Tibial artery (tissue), 4 donors: ENCODE measurements around the gene LMAN2L.
"Not testable (repeated sequence)": the region's sequence is repeated elsewhere in the genome, so short reads cannot be mapped to it uniquely, and the experiment has no call there.

Source experiments
- DNase-seq, 2 donors: peaks; one replicate each; pipeline ENCODE4 v3.0.0-alpha.2; 2019
- H3K27ac ChIP-seq, 2 donors: fragments of 200-600 bp; sonication (generic) in 1 of 2; 1 replicate in 1 of 2; 2 replicates in 1 of 2; pipeline ENCODE4 v1.5.1; 2018 to 2019; ENCODE audit warnings: mild to moderate bottlenecking in 1 of 2
- H3K27me3 ChIP-seq, 2 donors: fragments of 200-600 bp; sonication (generic) in 1 of 2; one replicate each; pipeline versions ENCODE4 v1.5.1 to v1.6.0; 2016 to 2019
- H3K36me3 ChIP-seq, 3 donors: fragments of 200-600 bp; sonication (generic) in 2 of 3; one replicate each; pipeline ENCODE4 v1.5.1; 2016 to 2019; ENCODE audit warnings: mild to moderate bottlenecking in 2 of 3
- H3K4me1 ChIP-seq, 4 donors: fragments of 200-600 bp; sonication (generic) in 2 of 4; 1 replicate in 3 of 4; 2 replicates in 1 of 4; pipeline ENCODE4 v1.5.1; 2016 to 2019
- H3K4me3 ChIP-seq, 2 donors: fragments of 200-600 bp; sonication (generic) in 1 of 2; 1 replicate in 1 of 2; 2 replicates in 1 of 2; pipeline ENCODE4 v1.5.1; 2018 to 2019; ENCODE audit warnings: mild to moderate bottlenecking in 2 of 2
- H3K9me3 ChIP-seq, 3 donors: fragments of 200-600 bp; sonication (generic) in 1 of 3; one replicate each; pipeline ENCODE4 v1.5.1; 2016 to 2019
- CTCF ChIP-seq, 2 experiments: fragments of 200-600 bp in 1 of 2; fragments of 450-650 bp in 1 of 2; IDR thresholded peaks; one replicate each; pipeline ENCODE4 v1.5.1; 2017 to 2019; ENCODE audit warnings: antibody characterized with exemption in 2 of 2, mild to moderate bottlenecking in 1 of 2, moderate library complexity in 1 of 2
- intact Hi-C: fragments of 100-400 bp; cut with DNase I; formaldehyde crosslinking; loops from one replicate; pipeline ENCODE4 v1.15.0; 2023; ENCODE audit warnings: low total_unique reads

LMAN2L gene

DNA sequence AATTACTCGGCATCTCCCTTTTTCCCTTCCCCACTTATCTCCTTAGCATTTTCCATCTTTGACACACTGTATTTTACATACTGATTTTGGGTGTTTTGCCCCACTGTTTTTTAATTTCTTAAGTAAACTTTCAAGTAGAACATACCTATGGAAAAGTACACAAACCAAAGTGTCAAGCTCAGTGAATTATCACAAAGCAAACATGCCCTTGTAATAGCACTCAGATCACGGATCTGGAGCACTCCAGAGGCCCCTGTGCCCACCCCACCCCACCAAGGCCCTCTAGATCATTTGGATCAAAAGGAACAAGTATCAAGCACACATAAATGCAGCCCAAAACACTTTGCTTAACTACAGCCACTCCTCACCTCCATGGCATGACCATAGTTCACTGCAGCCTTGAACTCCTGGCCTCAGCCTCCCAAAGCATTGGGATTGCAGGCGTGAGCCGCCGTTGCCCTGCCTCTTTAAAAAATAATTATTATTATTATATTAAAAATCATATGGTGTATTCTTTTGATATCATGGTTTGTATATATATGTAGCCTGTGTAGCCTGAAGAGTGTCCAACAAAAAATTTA lies 59.2 kb downstream of the LMAN2L start:
- H3K36me3 ChIP-seq = no peaks in the 10 kb centered on the region
- H3K27me3 ChIP-seq = peaks cover 0 to 5% of the 10 kb centered on the region in 2 donors
- H3K4me1 ChIP-seq = peaks cover 0 to 15% (median 10%) of the 10 kb centered on the region in 4 donors
- intact Hi-C loops = no loop called here
- TF ChIP-seq CTCF (IDR thresholded peaks at IDR 0.05) = no peak
- H3K4me3 ChIP-seq = no peak overlapping the region
- no peak overlapping the region for H3K27ac ChIP-seq
- DNase-seq = no peak
- H3K9me3 ChIP-seq = no peaks in the 10 kb centered on the region

- intact Hi-C loops = no loop called here
- H3K4me3 ChIP-seq = no peak overlapping the region
- no peaks in the 10 kb centered on the region for H3K27me3 ChIP-seq
- no peaks in the 10 kb centered on the region for H3K9me3 ChIP-seq
- no peak for TF ChIP-seq CTCF (IDR thresholded peaks at IDR 0.05)
- no peaks in the 10 kb centered on the region for H3K36me3 ChIP-seq
- H3K4me1 ChIP-seq = peaks cover 0 to 15% (median 8%) of the 10 kb centered on the region in 4 donors
- no peak overlapping the region for H3K27ac ChIP-seq
- DNase-seq = no peak
Observed at GRCh38 chr2:96679848-96680247, 60.0 kb downstream of the LMAN2L start.

DNA sequence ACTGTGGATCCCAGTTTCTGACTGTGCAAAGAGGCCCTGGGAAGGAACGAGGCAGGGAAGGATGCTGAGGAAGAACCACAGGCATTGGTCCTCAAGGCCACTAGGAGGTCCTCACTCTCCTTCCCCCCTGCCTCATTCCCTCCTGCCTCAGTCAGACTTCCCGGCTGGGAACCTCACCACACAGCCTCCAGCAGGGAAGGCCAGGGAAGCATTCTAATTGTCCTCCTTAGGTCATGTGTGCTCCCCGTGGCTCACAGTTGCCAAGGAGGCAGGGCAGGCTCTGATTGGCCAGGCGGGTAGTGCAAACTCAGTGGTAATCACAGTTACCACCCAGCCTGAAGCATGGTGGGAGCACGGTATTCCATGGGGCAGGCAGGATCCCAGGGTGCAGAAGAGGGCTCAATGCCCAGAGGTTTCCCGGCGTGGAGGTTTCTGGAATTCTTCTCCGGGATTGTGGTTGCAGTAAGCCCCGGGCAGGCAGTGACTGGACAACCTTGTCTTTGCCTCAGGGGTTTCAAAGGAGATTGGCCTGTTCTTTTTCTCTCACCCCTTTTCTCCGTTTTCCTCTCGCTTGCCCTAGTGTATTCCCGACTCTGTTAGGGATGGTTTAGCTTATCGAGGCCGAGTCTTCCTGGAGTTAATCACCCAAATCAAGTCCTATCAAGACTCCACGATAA lies 70.2 kb downstream of the LMAN2L start:
- intact Hi-C loops = no loop called here
- TF ChIP-seq CTCF (IDR thresholded peaks at IDR 0.05) = no peak
- no peak for DNase-seq
- no peak overlapping the region for H3K27ac ChIP-seq
- H3K36me3 ChIP-seq = no peaks in the 10 kb centered on the region
- H3K4me1 ChIP-seq = peaks cover 0 to 16% (median 14%) of the 10 kb centered on the region in 4 donors
- no peaks in the 10 kb centered on the region for H3K9me3 ChIP-seq
- no peaks in the 10 kb centered on the region for H3K27me3 ChIP-seq
- no peak overlapping the region for H3K4me3 ChIP-seq

GRCh38 chr2:96668771-96669170 lies 71.1 kb downstream of the LMAN2L start:
- Histone ChIP-seq H3K27me3 (no peaks in the 10 kb centered on the region), H3K27ac (no peak overlapping the region), H3K9me3 (no peaks in the 10 kb centered on the region), H3K4me1 (peaks cover 0 to 17% (median 14%) of the 10 kb centered on the region in 4 donors), H3K36me3 (no peaks in the 10 kb centered on the region), H3K4me3 (no peak overlapping the region)
- DNase-seq = no peak
- intact Hi-C loops = no loop called here
- no peak for TF ChIP-seq CTCF (IDR thresholded peaks at IDR 0.05)

GRCh38 chr2:96665717-96666116 lies 74.1 kb downstream of the LMAN2L start:
- H3K27me3 ChIP-seq, intact Hi-C loops, DNase-seq, H3K9me3 ChIP-seq, H3K36me3 ChIP-seq, H3K4me3 ChIP-seq: not testable (repeated sequence)
- Histone ChIP-seq H3K4me1 (peaks cover 0 to 17% (median 14%) of the 10 kb centered on the region in 4 donors), H3K27ac (peak overlapping the region; percentile 62 to 71)

DNA sequence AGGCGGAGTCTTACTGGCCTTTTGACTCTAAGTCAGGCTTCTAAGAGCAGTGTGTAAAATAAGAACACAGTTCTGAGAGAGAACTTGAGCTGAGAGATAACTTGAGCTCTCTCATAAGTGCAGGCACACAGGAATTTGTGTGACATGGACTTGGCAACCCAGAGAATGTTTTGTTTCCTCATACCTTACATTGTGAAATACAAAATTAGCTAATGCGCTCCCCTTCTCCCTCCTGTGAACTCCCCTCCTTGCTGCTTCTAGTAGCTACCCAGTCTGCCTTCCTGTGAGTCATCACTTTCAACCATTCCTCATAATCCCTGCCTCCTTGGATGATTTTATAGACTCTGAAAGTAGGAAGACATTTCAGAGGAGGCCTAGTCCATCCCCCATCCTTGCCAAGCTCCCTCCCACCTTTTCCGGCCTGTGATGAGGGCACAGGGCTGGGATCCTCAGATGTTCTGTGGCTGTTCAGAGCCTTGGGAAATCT lies 74.7 kb downstream of the LMAN2L start:
- no peaks in the 10 kb centered on the region for H3K9me3 ChIP-seq
- H3K27ac ChIP-seq = peak overlapping the region; percentile 62 to 71
- peak in 1 of 2 donors; percentile 51 for DNase-seq
- TF ChIP-seq CTCF (IDR thresholded peaks at IDR 0.05) = no peak
- no peaks in the 10 kb centered on the region for H3K36me3 ChIP-seq
- peaks cover 0 to 17% (median 14%) of the 10 kb centered on the region in 4 donors for H3K4me1 ChIP-seq
- intact Hi-C loops = no loop called here
- no peaks in the 10 kb centered on the region for H3K27me3 ChIP-seq
- H3K4me3 ChIP-seq = no peak overlapping the region
